Neutrophil (primary cell): Measurements from ENCODE around the gene SDCCAG8.

Experiments
- H3K27ac ChIP-seq: fragments of 200-600 bp; sonication (generic); 2 replicates; pipeline ENCODE4 v1.5.1; 2016; ENCODE audit warnings: mild to moderate bottlenecking, moderate library complexity
- H3K27me3 ChIP-seq: fragments of 200-600 bp; sonication (generic); 2 replicates; pipeline ENCODE4 v1.6.0; 2016; ENCODE audit warnings: mild to moderate bottlenecking
- H3K36me3 ChIP-seq: fragments of 200-600 bp; sonication (generic); 2 replicates; pipeline ENCODE4 v1.5.1; 2017
- H3K4me1 ChIP-seq, 2 experiments: fragments of 200-600 bp in 1 of 2; sonication (generic) in 1 of 2; 1 replicate in 1 of 2; 2 replicates in 1 of 2; pipeline versions ENCODE4 v1.5.1 to v1.6.1; 2013 to 2016; ENCODE audit warnings: low read depth in 1 of 2, low read length in 1 of 2, mild to moderate bottlenecking in 1 of 2, moderate library complexity in 1 of 2; ENCODE audit not compliant: control insufficient read depth in 1 of 2, insufficient read depth in 1 of 2
- H3K4me3 ChIP-seq, 2 experiments: fragments of 200-600 bp in 1 of 2; sonication (generic) in 1 of 2; 1 replicate in 1 of 2; 2 replicates in 1 of 2; pipeline ENCODE4 v1.5.1; 2013 to 2016; ENCODE audit warnings: low read depth in 1 of 2, low read length in 1 of 2, mild to moderate bottlenecking in 1 of 2, moderate library complexity in 1 of 2
- H3K9me3 ChIP-seq: fragments of 200-600 bp; sonication (generic); 2 replicates; pipeline ENCODE4 v1.5.1; 2016
- TF ChIP-seq, protein P1 (sequence below): fragments of 200-600 bp; sonication (generic); IDR thresholded peaks from 2 replicates; pipeline ENCODE4 v1.5.1; 2016; ENCODE audit warnings: antibody characterized with exemption

Gene SDCCAG8

GRCh38 chr1:243402868-243403267 is 147.0 kb downstream of the SDCCAG8 start:
- TF ChIP-seq, protein P1, sequence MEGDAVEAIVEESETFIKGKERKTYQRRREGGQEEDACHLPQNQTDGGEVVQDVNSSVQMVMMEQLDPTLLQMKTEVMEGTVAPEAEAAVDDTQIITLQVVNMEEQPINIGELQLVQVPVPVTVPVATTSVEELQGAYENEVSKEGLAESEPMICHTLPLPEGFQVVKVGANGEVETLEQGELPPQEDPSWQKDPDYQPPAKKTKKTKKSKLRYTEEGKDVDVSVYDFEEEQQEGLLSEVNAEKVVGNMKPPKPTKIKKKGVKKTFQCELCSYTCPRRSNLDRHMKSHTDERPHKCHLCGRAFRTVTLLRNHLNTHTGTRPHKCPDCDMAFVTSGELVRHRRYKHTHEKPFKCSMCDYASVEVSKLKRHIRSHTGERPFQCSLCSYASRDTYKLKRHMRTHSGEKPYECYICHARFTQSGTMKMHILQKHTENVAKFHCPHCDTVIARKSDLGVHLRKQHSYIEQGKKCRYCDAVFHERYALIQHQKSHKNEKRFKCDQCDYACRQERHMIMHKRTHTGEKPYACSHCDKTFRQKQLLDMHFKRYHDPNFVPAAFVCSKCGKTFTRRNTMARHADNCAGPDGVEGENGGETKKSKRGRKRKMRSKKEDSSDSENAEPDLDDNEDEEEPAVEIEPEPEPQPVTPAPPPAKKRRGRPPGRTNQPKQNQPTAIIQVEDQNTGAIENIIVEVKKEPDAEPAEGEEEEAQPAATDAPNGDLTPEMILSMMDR = no peak

GRCh38 chr1:243406424-243406823 is 150.6 kb downstream of the SDCCAG8 start:
- no peaks in the 10 kb centered on the region for H3K9me3 ChIP-seq
- H3K36me3 ChIP-seq = no peaks in the 10 kb centered on the region
- no peaks in the 10 kb centered on the region for H3K4me1 ChIP-seq
- no peak overlapping the region for H3K4me3 ChIP-seq
- no peaks in the 10 kb centered on the region for H3K27me3 ChIP-seq
- H3K27ac ChIP-seq = no peak overlapping the region
- TF ChIP-seq, protein P1 = no peak

More at GRCh38 chr1:243402868-243403267, 147.0 kb downstream of the SDCCAG8 start:
- Histone ChIP-seq H3K4me3 (no peak overlapping the region), H3K27ac (no peak overlapping the region), H3K9me3 (no peaks in the 10 kb centered on the region), H3K36me3 (no peaks in the 10 kb centered on the region), H3K4me1 (no peaks in the 10 kb centered on the region), H3K27me3 (no peaks in the 10 kb centered on the region)

GRCh38 chr1:243407284-243408018 is 151.6 kb downstream of the SDCCAG8 start:
- no peak overlapping the region for H3K27ac ChIP-seq
- H3K27me3 ChIP-seq = no peaks in the 10 kb centered on the region
- H3K36me3 ChIP-seq = no peaks in the 10 kb centered on the region
- H3K9me3 ChIP-seq = no peaks in the 10 kb centered on the region
- no peak overlapping the region for H3K4me3 ChIP-seq
- TF ChIP-seq, protein P1 = no peak
- H3K4me1 ChIP-seq = no peaks in the 10 kb centered on the region

- H3K27me3 ChIP-seq = no peaks in the 10 kb centered on the region
- no peak overlapping the region for H3K27ac ChIP-seq
- H3K9me3 ChIP-seq = no peaks in the 10 kb centered on the region
- no peaks in the 10 kb centered on the region for H3K36me3 ChIP-seq
- no peak overlapping the region for H3K4me3 ChIP-seq
- TF ChIP-seq, protein P1 = no peak
- no peaks in the 10 kb centered on the region for H3K4me1 ChIP-seq
Observed at GRCh38 chr1:243408479-243408878, 152.6 kb downstream of the SDCCAG8 start.

- TF ChIP-seq, protein P1 = no peak
- no peaks in the 10 kb centered on the region for H3K36me3 ChIP-seq
- no peak overlapping the region for H3K27ac ChIP-seq
- no peaks in the 10 kb centered on the region for H3K4me1 ChIP-seq
- H3K9me3 ChIP-seq = no peaks in the 10 kb centered on the region
- H3K27me3 ChIP-seq = no peaks in the 10 kb centered on the region
- no peak overlapping the region for H3K4me3 ChIP-seq
Observed at GRCh38 chr1:243409284-243409683, 153.4 kb downstream of the SDCCAG8 start.
